GM21390 (cell line): ENCODE measurements around the gene FBXL7.

Experiments
- ATAC-seq: cut with Tn5 transposase; IDR thresholded peaks from one replicate; pipeline ENCODE4 v1.9.1; 2021; ENCODE audit not compliant: unreplicated experiment

Gene FBXL7

DNA sequence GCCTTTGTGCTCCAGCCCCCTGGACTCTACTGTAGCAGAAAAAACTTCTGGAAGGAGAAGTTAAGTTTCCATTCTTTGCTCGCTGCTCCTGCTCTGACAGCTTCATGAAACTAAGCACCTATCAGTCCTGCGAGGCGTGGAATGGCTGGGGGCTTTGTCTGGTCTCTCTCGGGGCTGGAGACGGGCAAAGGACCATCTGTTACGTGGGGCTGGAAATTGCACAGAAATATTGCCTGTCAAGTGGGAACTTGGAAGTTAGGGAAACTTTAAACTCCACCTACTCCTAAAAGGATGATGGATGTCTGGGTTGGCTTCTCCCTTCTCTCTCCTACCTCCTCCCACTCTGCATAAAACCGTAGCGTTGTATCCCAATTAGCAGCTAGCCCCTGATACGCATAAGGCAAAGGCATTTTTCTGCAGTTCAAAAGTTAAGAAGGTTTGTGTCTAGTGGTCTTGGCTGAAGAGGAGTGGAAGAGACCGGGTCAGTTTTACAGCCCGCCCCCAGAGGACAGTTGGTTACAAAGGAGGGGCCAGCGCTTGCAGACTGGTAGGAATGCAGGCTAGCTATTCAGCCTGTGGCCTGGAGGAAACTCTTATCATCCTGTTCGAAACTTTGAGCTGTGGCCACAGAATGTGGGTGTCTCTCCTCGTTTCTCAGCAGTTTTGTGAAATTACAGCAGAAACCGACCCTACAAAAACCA is 1.3 kb downstream of the FBXL7 start:
- no peak for ATAC-seq

DNA sequence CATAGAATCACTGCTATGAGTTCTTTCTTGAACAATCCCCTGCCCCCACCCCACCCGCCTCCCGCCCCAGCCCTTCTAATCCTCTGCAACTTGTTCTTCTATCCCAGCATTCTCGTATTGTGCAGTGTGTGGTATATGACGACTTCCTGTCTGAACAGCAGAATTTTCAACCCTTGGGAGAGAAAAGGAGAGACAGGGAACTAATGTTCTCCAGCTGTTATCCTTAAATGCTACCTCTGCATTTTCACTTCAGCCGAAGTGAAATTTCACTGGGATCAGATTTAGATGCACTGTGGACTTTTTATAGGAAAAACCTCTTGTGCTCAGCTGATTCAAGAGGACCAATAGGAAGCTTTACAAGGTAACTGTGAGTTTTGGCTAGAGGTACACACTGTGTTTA is 2.2 kb downstream of the FBXL7 start:
- no peak for ATAC-seq

DNA sequence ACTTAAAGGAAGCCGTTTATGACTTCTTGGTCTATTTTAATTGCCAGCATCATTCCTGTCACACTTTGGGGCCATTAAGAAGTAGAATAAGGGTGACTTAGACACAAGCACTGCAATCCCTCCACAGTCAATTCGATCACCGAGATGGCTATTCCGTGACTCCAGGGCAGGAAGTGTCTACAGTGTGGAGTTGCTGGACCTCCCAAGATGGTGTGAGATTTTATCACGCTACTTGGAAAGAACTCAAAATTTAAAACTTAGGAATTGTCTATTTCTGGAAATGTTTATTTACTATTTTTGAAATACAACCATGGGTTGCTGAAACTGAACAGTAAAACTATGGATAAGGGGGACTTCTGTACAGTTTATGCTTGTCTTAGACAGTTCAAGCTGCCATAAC is 6.2 kb downstream of the FBXL7 start:
- no peak for ATAC-seq

DNA sequence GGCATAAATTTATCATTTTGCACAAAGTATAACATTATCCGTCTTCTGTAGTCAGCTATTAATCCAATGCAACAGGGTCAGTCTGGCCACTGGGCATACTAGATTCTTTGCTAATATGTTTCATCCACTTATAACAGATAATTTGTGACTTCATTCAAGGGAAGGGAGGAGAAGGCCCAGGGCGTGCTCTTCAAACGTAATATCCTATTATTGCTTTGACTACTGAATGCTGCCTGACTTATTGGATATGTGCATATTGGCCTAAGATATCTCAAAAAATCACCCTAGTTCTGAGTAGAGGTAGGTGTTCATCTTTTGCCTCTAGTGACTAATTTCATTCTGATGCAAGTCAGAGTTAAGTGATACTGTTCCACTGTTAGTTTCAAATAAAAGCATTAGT is 6.9 kb downstream of the FBXL7 start:
- no peak for ATAC-seq

DNA sequence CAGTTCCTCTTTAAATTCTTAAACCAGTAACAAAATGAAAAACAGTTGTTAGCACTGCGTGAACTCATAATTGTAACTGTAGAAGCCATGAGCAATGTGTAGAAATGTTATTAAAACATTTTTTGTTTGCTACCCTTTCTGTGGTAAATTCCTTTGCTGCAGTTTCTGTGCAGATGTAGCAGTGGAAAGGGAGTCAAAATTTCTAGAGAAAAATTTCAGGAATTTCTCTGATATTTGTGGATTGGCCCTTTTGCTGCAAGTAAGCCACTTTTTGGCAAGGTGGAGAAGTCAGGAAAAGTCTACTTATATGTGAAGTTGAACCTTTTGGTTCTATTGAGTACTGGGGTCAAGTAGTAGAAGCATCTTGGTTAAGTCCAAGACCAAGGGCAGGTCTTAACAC is 10.1 kb downstream of the FBXL7 start:
- no peak for ATAC-seq

DNA sequence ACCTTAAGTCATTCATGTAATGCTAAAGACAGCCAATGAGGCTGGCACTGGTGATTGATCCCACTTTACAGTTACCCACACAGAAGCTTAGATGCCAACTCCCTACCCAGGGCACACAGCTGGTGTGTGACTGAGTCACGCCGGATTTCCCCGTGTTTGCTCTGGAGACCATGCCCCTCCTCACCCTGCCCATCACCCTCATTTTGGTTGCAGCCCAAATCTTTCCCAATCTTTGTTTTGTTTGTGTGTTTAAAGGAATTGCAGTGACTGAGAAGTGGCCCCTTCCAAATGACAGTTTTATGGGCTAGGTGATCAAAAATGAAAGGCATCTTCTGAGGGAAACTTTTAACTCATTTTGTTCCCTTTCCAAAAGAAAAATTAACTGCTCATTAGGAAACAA is 10.9 kb downstream of the FBXL7 start:
- no peak for ATAC-seq

DNA sequence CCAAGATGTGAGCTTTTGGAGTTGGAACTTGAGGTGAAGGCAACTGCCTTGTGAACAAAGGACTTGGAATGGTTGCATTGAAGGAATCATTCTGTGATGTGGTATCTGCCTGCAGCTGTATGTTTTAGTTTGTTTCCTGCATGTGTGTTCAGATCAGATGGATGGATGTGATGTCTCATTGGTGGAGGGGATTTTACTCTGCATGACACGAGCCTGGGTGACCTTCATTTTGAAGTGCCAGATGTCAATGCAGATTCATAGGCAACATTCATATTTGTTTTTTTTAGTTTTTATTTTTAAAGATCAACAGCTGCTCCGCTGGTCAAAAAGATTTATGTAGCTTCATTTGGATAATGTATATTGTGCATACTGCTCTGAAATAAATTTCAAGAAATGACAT is 13.5 kb downstream of the FBXL7 start:
- ATAC-seq = no peak

DNA sequence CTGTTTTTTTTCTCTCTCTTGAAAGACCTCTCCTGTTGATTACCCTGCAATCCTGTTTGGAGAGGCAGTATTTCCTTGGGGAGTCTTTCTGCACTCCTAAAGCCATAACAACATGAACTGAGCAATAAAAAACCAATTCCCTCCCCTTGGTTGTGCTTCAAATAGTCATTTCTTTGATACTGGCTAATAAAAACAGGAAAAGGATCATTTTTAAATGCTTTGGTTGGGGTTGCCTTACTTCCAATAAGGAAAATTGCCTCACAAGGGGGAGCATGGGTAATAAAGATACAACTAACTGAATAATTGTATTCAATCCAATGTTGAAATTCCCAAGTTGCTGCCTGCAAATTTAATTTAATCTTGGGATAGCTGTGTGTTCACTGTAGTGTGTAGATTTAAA is 13.9 kb downstream of the FBXL7 start:
- no peak for ATAC-seq

DNA sequence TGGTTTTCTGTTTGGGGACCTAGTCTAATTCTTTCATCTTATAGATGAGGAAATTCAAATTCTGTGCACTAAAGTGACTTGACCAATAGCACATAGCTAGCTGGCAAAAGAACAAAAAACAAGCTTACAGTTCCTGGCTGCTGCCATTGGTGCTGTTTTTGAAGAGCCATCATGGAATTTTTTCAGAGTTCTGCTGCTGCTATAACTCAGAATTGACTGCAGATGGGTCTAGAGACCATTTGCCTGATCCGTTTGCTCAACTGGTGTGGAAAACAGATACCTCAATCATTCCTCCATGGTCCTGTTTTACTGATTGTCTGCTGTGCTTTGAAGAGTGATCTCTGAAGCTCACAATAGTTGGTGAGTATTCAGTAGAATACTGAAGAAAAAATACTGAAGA is 15.2 kb downstream of the FBXL7 start:
- ATAC-seq = no peak

DNA sequence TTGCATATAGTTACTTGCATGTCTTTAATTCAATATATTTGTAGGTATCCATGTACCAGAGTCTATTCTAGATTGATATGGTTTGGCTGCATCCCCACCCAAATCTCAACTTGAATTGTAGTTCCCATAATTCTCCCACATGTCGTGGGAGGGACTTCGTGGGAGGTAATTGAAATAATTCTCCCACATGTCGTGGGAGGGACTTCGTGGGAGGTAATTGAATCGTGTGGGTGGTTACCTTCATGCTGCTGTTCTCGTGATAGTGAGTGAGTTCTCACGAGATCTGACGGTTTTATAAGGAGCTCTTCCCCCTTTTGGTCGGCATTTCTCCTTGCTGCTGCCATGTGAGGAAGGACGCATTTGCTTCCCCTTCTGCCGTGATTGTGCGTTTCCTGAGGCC is 16.5 kb downstream of the FBXL7 start:
- no peak for ATAC-seq

DNA sequence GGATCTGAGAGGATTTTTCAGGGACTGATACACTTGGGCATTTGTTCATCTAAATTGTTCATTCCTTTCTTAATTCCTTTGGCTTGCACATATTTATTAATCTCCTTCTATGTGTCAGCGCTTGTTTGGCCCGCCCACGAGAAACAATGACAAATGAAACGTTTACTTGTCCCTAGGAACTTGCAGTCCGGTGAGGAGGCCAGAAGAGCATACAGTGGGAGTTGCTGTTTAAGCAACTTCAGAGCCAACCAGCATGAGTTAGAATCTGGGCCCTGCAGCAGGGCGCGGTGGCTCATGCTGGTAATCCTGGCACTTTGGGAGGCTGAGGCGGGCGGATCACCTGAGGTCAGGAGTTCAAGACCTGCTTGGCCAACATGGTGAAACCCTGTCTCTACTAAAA is 18.8 kb downstream of the FBXL7 start:
- ATAC-seq = no peak

DNA sequence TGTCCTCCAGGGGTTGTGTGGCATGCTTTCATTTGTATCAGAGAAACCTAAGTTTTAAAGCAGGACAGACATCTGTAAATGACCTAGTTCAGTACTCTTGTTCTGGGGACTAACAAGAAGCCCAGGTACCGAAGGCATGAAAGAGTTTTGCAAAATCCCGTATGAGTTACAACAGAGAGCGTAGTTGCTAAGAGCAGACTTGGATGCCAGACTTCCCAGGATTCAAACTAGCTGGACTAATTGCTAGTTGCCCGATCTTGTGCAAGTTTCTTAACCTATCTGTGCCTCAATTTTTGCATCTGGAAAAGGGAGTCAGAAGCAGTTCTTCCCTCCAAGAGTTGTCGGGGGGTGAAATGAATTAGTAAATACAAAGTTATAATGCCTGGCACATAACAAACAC is 20.9 kb downstream of the FBXL7 start:
- no peak for ATAC-seq

DNA sequence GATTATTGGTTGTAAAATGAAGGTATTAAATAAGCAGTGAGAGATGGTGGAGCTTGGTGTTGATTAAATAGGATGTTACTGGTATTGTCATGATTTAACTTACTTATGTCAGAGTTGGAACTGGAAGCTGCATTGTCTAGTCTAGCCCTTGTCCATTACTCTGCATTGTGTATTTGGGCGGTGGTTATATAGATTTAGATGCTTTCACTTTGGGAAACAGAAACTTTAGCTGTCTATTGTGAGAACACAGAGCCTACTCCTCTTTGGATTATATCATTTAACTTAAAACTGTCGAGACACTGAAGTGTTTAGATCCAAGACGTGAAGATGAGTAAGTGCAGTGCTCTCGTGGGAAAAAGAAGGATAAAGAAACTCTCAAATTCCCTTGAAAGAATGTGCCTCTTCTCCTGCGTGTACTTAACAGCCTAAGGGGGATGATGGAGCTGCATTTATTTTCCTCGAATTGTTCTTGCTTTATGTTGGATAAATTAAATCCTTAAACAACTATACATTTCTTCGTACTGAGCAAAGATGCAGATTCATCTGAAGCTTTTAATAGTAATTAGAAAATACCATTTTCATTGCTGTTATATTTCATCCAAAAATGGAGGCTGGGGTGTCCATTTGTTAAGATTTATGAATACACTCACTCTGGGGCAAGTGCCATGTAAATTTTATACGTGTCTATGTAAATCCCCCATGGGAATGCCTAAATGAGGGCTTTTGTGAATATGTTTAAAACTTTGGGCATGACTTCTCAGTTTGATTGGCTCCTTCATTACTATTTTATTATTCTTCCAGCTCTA is 21.6 kb downstream of the FBXL7 start:
- ATAC-seq = no peak

DNA sequence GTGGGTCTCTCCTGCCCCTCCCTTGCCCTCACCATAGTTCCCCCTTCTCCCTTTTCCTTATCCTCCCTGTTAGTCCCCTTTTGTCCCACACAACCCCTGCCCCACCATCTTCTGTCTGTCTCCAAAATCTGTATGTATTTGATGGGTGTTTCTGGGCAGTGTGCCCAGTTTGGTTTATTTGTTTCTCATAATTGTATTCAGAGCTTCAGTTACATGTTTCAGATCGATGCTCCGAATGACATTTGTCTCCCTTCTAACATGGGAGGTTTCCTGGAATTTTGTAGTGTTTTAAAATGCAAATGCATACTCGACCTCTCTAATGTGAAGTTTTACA is 22.2 kb downstream of the FBXL7 start:
- ATAC-seq = no peak

DNA sequence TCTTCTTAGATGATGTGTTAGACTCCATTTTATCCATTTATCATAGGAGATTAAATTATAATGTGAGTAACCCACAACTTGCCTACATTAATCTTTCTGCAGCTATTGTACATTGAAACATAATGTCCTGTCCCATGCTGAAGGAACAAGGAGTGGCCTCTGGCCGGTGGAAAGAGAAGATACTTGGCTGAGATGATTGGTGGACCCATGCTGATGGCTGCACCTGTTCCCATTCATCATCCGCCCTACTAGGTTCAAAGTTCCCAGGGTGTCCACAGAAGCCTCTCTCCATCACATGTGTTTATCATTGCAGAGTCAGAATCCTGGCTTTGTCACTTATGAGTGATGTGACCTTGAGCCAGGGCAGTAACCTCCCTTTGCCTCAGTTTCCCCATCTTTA is 24.7 kb downstream of the FBXL7 start:
- no peak for ATAC-seq

DNA sequence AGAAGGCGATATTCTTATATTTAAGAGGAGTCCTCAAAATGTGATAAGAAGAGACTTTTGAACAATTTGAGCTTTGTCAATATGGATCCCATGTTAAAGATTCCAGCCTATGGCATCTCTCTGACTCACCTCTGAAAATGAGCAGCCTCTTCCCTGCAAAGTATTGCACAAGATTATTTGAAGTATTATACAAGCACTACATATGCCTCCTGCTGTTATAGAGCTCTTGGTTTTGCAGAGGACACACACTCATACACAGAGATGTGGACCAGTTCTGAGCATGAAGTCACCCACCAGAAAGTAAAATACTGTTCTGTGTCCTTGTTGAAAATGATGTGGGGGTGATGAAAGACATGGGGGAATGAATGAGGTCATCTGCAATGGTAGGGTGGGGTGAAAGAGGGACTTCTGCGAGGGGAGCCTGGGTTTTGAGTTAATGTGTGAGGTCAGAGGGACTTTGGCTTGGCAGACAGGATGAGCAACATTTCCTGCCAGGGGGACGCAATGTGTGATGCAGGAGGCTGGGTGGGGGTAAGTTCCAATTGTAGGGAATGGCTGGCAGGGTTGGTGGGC is 25.8 kb downstream of the FBXL7 start:
- ATAC-seq = no peak

DNA sequence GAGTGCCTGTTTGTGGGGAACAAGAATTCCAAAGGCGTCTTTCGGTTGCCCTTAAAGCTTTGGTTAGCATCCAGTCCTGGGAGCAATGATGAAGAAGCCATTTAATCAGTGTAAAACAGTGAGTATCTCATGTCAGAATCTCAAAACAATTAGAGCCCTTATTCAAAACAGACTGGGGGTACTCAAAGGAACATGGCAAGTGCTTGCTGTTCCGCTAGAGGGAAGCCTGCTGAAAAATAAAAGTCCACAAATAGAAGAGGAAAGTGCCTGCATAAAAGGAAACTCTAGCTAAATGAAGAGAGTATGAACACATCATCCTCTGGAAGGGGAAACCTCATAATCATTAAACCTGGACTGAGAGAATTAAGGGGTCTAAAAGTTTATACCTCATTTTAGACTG is 26.4 kb downstream of the FBXL7 start:
- no peak for ATAC-seq

DNA sequence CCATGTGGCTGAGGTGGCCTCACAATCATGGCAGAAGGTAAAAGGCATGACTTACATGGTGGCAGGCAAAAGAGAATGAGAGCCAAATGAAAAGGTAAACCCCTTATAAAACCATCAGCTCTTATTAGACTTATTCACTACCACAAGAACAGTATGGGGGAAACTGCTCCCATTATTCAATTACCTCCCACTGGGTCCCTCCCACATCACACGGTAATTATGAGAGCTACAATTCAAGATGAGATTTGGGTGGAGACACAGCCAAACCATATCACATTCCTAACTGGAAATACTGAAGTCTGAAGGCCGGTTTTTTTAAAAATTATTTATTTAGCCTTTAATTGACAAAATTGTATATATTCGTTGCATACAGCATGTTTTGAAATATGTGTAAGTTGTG is 28.5 kb downstream of the FBXL7 start:
- ATAC-seq = no peak

DNA sequence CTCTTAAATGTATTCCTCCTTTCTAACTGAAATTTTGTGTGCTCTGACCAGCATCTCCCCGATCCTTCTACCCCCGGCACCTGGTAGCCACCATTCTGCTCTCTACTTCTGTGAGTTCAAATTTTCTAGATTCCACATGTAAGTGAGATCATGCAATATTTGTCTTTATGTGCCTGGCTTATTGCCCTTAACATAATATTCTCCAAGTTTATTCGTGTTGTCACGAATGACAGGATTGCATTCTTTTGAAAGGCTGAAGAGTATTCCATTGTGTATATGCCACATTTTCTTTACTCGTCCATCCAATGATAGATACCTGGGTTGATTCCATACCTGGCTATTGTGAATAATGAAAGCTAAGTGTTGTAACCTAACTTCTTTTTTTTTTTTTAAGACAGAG is 29.0 kb downstream of the FBXL7 start:
- ATAC-seq = no peak

DNA sequence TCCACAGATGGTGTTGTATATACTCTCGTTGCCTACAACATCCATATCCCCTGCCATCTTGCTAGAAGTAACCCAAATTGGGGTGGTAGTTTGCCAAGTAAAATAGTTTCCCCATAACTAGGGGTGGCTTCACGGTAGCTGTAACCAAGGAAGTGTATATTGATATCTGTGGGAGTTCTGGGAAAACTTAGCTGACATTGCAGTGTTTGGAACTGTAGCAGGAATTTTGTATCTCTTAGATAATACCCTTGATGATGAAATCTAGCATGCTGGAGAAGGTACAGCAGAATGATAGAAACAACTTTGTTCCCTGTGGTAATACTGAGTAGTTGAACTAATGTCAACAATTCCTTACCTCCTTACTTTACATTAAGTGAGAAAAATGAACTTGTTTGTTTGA is 29.8 kb downstream of the FBXL7 start:
- no peak for ATAC-seq

DNA sequence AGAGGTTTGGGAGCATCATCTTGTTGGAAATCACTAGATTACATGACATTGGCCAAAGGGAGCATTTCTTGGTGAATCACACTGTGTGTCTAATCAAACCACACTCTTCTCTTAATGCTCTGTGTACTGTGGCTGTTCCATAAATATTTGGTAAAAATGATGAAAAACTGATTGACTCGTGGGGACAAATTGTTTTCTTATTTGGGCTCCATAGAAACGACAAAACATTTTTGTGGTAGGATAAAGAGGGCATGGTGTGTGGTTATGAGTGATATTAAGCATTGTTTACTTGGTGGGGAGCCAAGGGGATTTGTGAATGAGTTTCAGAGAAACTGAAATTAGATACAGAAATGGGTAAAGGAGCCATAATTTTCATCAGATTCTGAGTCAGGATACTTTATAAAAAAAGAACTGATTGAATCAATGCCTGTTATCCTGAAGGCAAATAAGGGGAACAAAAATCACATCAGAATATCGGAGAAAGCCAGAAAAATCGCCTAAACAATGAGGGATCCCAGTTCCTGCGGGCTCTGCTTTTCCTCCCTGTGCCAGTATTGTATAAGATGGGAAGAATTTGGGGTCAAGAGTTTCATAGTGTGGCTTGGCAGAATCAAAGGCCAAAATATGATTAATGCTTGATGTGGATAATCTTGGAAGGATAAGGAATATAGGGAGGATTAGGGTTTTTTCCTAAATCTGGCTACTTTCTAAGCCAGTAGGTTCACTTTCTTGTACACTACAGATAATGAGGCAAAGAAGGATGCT is 33.3 kb downstream of the FBXL7 start:
- ATAC-seq = no peak

DNA sequence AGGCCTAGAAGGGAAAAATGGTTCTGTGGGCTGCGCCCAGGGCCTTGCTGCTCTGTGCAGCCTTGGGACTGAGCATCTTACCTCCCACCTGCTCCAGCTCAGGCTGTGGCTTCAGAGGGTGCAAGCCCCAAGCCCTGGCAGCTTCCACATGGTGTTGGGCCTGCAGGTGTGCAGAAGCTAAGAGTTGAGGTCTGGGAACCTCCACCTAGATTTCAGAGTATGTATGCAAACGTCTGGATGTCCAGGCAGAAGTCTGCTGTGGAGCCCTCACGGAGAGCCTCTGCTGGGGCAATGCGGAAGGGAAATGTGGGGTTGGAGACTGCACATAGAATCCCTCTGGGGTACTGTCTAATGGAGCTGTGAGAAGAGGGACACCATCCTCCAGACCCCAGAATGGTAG is 36.0 kb downstream of the FBXL7 start:
- no peak for ATAC-seq
